Thoracic aorta (tissue), 2 donors: ENCODE measurements around the gene ABCA3. TPM values are rescaled to one million over a fixed set of nuclear protein-coding genes. Genes with fewer than 3 reads are reported as not detected.

Experiments used
- ATAC-seq: fragments of 150-250 bp; one replicate; pipeline ENCODE4 v1.8.0; 2017; ENCODE audit warnings: low read depth; ENCODE audit not compliant: insufficient number of reproducible peaks, low FRiP score
- DNase-seq: peaks from one replicate; pipeline ENCODE4 v3.0.0-alpha.2; 2020; ENCODE audit warnings: low spot score
- H3K27ac ChIP-seq, 2 donors: fragments of 200-600 bp; sonication (generic); 1 replicate in 1 of 2; 2 replicates in 1 of 2; pipeline ENCODE4 v1.5.1; 2016; ENCODE audit warnings: mild to moderate bottlenecking in 2 of 2, moderate library complexity in 2 of 2
- H3K27me3 ChIP-seq: fragments of 200-600 bp; sonication (generic); replicated peaks from 2 replicates; pipeline ENCODE4 v1.6.0; 2016; ENCODE audit warnings: mild to moderate bottlenecking; ENCODE audit not compliant: insufficient read depth
- H3K36me3 ChIP-seq: fragments of 200-600 bp; sonication (generic); one replicate; pipeline ENCODE4 v1.5.1; 2016
- H3K4me1 ChIP-seq, 2 donors: fragments of 200-600 bp; sonication (generic); 1 replicate in 1 of 2; 2 replicates in 1 of 2; pipeline versions ENCODE4 v1.5.1 to v1.6.0; 2016; ENCODE audit warnings: low read depth in 2 of 2, mild to moderate bottlenecking in 1 of 2; ENCODE audit not compliant: control insufficient read depth in 1 of 2
- H3K4me3 ChIP-seq: fragments of 200-600 bp; sonication (generic); 2 replicates; pipeline ENCODE4 v1.5.1; 2016; ENCODE audit warnings: mild to moderate bottlenecking
- H3K9me3 ChIP-seq: fragments of 200-600 bp; sonication (generic); 2 replicates; pipeline ENCODE4 v1.5.1; 2016
- total RNA-seq, 2 donors: library from RNA; depleted of rRNA; stranded (reverse); fragments of >200 nt; gene quantifications; one replicate each; pipeline versions ENCODE4 v1.1.0 to v1.2.3, GENCODE V29; 2016
- TF ChIP-seq, protein P1 (sequence below): fragments of 200-600 bp; sonication (generic); IDR thresholded peaks from one replicate; pipeline ENCODE4 v1.5.1; 2019; ENCODE audit warnings: antibody characterized with exemption

ABCA3 gene
- total RNA-seq, 2 donors from 2014 or later, result 16.4 to 25.2 TPM

DNA sequence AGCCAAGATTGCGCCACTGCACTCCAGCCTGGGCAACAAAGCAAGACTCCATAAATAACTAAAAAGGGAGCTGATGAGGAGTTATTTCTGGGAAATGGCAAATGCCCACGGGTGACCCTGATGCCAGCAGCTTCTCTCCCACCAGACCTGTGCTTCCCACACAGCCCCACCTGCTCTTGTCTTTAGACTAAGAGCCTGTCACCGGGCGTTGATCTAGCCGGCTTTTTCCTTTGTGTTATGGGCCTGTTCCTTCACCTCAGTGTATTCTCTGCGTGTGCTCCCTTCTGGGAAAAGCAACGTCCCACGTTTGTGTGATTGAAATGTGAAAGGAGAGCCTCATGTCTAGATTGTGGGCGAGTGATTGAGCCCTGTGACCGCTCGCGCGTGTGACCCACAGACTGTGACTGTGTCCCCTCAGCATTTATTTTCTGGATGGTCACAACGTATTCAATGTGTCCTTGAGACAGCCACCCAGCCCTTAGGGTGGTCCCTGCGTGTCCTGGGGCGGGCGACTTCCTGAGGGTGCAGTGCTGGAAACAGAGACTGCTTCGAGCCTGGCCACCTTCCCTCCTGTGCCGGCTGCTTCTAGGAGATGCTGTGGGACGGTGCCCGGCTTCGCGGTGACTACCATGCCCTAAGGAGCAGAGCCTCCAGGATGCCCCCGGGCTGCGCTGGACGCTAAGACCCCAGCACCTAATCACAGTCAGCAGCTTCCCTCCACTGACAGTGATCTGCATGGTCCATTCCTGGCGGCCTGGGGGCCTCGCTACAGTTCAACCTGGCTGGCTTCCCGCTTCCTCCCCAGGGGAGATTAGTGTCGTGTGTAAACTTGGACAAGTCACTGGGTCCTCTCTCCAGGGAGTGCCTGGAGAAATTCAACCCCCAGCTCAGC is 64.8 kb downstream of the ABCA3 start:
- no peak for DNase-seq
- Histone ChIP-seq H3K36me3 (peaks cover 11% of the 10 kb centered on the region), H3K4me1 (no peaks in the 10 kb centered on the region), H3K9me3 (no peaks in the 10 kb centered on the region), H3K27me3 (no peaks in the 10 kb centered on the region), H3K4me3 (no peak overlapping the region), H3K27ac (no peak overlapping the region)
- ATAC-seq, result no peak
- TF ChIP-seq, protein P1, sequence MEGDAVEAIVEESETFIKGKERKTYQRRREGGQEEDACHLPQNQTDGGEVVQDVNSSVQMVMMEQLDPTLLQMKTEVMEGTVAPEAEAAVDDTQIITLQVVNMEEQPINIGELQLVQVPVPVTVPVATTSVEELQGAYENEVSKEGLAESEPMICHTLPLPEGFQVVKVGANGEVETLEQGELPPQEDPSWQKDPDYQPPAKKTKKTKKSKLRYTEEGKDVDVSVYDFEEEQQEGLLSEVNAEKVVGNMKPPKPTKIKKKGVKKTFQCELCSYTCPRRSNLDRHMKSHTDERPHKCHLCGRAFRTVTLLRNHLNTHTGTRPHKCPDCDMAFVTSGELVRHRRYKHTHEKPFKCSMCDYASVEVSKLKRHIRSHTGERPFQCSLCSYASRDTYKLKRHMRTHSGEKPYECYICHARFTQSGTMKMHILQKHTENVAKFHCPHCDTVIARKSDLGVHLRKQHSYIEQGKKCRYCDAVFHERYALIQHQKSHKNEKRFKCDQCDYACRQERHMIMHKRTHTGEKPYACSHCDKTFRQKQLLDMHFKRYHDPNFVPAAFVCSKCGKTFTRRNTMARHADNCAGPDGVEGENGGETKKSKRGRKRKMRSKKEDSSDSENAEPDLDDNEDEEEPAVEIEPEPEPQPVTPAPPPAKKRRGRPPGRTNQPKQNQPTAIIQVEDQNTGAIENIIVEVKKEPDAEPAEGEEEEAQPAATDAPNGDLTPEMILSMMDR, result no peak

DNA sequence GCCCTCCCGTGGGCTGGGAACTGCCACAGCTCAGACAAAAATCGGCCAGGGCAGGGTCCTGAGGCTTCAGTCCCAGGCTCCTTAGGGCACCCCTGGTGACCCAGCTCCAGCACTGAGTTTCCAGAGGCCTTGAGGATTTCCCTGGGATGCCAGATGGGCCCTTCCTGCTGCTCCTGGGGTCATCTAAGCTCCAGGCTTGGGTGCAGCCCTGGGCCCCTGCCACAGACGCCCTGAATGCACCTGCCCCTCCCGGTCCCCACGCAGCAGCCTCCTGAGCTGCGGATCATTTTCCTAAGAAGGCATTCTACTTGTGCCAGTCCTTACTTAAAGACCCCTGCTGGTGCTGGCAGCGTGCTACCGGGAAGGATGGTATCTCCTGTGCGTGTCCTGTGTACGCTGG is 66.6 kb downstream of the ABCA3 start:
- peaks cover 7 to 15% of the 10 kb centered on the region in 2 donors for H3K4me1 ChIP-seq
- DNase-seq, result no peak
- ATAC-seq, result no peak
- H3K27ac ChIP-seq, result no peak overlapping the region
- H3K9me3 ChIP-seq, result no peaks in the 10 kb centered on the region
- peaks cover 5% of the 10 kb centered on the region for H3K36me3 ChIP-seq
- H3K27me3 ChIP-seq, result no peaks in the 10 kb centered on the region
- TF ChIP-seq, protein P1, result no peak
- no peak overlapping the region for H3K4me3 ChIP-seq

DNA sequence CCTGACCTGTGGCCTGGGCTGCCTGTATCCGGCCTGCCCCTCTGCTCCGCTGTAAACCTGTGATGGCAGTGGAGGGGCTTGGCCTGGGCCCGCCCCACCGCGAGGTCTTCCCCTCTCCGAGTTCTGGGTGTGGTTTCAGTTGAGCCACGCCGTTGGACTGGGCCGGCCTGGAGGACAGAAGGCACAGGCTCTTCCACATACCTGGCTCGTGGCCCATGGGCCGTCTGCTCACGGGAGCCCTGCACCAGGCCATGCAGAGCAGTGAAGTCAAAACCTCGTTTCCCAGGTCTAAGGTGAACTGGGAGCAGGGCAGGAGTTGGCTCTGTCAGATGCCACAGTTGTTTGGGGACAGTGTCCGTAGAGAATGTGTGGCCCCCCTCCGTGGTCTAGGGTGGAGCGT is 67.0 kb downstream of the ABCA3 start:
- no peak for DNase-seq
- TF ChIP-seq, protein P1, result no peak
- no peak for ATAC-seq

DNA sequence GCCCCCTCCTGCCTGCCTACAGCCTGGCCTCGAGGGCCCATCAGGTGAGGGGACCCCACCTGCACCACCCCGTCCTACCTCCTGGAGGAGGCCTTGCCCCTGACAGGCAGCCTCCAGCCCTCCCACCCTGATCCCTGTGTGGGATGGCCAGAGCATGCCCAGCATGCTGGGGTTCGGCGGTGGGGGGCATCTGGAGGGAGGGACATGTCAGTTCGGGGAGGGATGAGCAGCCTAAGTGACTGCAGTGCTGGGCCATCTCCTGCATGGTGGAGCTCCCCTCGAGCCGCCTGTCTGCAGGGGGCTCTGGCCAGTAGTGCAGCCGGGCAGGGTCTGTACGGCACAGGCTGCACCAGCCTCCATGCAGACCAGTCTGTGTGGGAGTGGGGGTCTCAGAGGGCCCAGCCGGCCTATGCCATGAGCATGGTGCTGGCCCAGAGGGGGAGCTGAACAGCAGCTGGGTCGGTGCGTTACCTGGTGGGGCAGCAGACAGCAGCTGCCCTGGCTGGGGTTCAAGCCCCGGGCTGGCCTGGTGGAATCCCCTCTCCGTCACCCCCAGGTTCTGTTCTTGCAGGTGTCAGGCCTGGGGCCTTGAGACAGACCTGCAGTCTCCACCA is 68.6 kb downstream of the ABCA3 start:
- DNase-seq (no peak), ATAC-seq (no peak)
- Histone ChIP-seq H3K27ac (no peak overlapping the region), H3K27me3 (no peaks in the 10 kb centered on the region), H3K9me3 (no peaks in the 10 kb centered on the region), H3K36me3 (no peaks in the 10 kb centered on the region), H3K4me3 (no peak overlapping the region), H3K4me1 (peaks cover 7 to 18% of the 10 kb centered on the region in 2 donors)
- TF ChIP-seq, protein P1, result no peak

More for the DNA sequence above, 67.0 kb downstream of the ABCA3 start:
- Histone ChIP-seq H3K27me3 (no peaks in the 10 kb centered on the region), H3K4me3 (no peak overlapping the region), H3K36me3 (peaks cover 5% of the 10 kb centered on the region), H3K27ac (no peak overlapping the region), H3K9me3 (no peaks in the 10 kb centered on the region), H3K4me1 (peaks cover 7 to 16% of the 10 kb centered on the region in 2 donors)

DNA sequence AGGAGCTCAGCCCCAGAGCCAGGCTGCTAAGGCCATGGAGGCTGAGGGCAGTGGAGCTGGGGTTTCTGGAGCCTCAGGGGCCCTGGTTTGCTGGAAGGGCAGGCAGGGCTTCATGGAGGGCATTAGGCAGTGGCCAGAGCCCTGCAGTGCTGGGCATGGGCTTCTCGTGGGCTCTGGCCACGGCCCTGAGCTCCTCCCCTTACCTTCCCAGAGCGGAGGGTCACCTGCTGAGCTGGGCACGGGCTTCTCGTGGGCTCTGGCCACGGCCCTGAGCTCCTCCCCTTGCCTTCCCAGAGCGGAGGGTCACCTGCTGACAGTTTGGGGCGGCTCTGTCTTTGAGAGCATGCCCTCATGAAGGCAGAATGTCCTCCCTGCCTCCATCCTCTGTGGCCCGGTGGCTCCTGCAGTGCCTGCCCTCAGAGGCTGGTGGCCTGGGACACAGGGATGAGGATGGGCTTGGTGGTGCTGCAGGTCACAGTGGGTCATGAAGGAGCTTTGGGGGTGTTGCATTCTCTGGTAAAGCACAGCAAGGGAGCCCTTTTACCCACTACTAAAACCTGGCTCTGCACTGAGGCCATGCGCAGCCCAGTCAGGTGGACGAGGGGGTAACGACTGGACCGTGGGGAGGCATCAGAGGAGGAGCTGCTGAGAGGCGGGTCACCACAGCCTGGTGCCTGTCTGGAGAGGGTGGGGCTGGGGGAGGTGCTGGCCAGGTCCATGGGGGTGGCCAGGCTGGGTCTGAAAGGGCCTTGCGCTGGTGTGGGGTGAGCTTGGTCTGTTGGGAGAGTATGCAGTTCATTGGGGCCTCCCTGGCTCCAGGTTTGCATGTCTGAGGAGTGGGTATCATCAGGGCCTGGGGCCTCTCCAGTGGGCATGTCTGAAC is 69.7 kb downstream of the ABCA3 start:
- no peak for ATAC-seq

More for the DNA sequence above, 69.7 kb downstream of the ABCA3 start:
- TF ChIP-seq, protein P1, result no peak
- DNase-seq, result no peak
- H3K9me3 ChIP-seq, result no peaks in the 10 kb centered on the region
- no peaks in the 10 kb centered on the region for H3K36me3 ChIP-seq
- peaks cover 11 to 27% of the 10 kb centered on the region in 2 donors for H3K4me1 ChIP-seq
- H3K27me3 ChIP-seq, result no peaks in the 10 kb centered on the region
- no peak overlapping the region for H3K4me3 ChIP-seq
- no peak overlapping the region for H3K27ac ChIP-seq
